HG03108 (cell line): ENCODE measurements around the gene JAG2.
"Not testable (repeated sequence)": the region's sequence is repeated elsewhere in the genome, so short reads cannot be mapped to it uniquely, and the experiment has no call there.

Experiments used
- ATAC-seq: cut with Tn5 transposase; IDR thresholded peaks from one replicate; pipeline ENCODE4 v1.9.1; 2021; ENCODE audit warnings: moderate library complexity; ENCODE audit not compliant: unreplicated experiment

The JAG2 gene

DNA sequence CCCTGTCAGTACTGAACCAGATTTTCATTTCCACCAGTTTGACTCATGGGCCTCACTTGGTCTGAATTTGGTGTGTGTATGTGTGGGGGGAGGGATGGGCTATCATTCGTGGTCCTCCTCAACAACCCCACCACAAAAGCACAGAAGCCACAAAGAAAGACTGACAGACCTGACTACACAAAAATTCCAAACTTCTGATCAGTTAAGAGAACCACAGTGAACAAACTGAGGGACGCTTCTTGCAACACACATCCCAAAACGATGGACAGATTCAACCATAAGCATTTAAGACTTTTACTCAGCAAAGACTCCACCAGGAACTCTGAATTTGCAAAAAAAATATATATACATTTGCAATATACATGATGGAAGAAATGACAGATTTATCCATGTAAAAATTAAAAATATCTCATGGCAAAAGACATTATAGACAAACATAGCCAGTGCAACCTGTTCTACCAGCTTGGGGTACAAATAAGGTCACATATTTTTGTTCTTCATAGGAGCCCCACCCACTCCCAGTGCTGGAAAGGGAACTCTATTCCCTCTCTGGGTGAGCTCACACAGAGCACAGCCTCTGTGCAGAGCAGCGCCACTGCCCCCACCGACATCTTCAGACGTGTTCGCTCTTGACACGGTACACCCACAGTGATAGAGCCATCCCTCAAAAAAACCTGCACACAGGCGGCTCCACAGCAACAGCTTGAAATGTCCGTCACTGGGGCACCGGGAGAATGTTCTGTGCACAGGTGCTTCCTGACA, 49.7 kb downstream of the JAG2 start:
- no peak for ATAC-seq

DNA sequence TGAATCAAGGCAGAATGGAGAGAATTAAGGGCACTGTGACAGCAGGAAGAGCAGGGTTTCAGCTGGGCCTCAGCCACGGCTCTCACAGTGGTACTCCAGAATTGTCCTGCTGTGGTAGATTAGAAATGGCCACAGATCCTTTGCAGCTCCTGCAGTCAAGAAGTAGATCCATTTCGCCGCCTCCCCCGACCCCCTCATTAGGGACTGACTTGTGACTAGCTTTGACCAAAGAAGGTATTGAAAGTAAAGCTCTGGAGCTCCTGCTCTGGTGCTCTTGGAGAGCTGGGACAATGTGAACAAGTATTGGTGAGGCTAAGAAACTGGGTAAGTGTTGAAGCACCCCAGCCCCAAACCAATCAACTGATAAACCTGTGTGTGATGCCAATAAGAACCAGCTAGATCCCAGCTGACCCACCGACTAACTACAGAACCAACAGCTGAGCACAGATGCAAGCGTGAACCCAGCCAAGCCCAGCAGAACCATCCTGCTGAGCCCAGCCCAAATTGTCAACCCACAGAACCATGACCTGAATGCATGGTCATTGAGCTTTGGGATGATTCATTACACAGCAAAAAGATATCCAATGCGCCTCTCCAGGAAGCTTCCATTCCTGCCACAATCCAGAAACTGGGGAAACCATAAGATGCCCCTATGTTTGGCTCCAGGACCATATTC, 50.7 kb downstream of the JAG2 start:
- no peak for ATAC-seq

DNA sequence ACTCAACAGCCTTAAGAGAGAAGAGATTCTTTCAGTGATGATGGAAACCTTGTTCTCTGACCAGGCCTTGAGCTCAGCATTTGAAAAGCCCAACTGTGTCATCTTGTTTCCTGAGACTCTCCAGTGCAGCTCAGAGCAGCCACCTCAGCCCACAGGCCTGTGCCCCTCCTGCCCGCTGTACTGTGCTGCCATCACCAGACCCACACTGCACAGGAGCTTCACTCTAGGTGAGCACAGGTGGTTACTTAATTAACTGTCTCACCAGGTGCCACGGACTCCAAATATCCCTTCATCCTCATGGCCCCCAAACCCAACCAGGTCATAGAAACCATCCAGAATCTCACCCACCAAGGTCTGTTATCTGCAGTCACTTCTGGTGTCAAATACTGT, 51.3 kb downstream of the JAG2 start:
- ATAC-seq, result no peak

DNA sequence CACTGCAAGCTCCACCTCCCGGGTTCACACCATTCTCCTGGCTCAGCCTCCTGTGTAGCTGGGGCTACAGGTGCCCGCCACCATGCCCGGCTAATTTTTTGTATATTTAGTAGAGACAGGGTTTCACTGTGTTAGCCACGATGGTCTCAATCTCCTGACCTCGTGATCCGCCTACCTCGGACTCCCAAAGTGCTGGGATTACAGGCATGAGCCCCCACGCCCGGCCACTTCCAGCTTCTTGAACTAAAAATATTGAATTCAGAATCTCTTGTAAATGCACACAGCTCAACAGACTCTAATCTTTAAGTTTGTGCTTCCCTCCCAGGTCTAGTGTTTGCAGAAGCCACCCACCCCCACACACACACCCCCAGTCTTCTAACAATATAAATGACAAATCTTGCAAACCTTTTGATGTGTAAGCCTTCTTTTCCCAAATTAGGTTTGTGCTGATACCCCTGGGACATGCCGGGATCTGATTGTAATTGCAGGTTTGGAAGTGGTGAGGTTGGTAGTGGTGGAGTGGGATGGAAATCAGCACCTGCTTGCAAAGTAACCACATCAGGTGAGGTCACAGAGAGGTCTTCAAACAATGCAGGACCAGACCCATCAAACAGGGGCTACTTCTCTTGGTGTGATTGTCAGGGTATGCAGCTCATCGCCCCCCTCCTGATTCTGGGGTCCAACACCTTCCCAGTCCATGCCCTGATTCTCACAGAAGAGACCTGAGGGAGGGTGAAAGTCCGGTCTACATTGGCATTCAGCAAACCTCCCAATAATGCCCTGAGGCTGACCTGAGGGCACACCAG, 51.9 kb downstream of the JAG2 start:
- no peak for ATAC-seq

DNA sequence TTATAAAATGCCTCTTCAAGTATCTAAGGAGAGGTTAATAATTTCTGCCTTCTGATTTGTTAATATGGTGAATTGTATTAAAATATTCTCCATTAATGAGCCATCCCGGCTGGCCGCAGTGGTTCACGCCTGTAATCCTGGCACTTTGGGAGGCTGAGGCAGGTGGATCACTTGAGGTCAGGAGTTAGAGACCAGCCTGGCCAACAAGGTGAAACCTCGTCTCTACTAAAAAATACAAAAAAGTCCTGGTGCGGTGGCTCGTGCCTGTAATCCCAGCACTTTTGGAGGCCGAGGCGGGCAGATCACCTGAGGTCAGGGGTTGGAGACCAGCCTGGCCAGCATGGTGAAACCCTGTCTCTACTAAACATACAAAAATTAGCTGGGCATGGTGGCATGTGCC, 59.3 kb downstream of the JAG2 start:
- ATAC-seq, result not testable (repeated sequence)

DNA sequence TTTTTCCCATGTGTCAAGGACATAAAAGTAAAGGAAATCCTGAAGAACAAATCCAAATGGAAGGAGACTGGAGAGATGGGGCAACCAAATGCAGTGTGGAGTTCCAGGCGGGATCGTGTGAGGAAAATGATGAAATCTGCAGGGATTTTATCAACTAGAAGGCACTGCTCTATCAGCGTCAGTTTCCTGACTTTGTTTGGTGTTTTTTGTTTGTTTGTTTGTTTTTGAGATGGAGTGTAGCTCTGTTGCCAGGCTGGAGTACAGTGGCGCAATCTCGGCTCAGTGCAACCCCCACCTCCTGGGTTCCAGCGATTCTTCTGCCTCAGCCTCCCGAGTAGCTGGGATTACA, 60.1 kb downstream of the JAG2 start:
- ATAC-seq, result no peak

DNA sequence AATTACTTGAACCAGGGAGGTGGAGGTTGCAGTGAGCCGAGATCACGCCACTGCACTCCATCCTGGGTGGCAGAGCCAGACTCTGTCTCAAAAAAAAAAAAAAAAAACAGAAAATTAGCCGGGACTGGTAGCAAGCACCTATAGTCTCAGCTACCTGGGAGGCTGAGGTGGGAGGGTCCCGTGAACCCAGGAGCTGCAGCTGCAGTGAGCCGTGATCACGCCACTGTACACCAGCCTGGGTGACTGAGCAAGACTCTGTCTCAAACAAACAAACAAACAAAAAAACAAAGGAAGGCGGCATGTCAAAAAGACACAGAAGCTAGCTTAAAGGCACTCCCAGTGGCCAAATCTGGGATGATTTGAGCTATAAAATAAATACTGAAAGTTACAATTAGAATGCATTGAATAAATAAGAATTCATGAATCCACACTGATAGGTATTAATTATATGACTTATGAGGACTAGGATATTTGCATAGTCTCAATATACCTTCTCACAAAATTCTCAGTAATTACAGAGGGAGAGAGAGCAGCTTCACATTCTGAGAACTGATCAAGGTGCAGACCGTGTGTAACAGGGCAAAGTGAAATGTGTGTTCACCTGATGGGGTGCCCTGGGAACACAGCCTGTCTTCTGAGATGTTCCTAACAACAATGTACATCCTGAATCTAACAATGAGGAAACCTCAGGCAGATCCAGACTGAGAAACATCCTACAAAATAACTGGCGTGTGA, 60.6 kb downstream of the JAG2 start:
- no peak for ATAC-seq

DNA sequence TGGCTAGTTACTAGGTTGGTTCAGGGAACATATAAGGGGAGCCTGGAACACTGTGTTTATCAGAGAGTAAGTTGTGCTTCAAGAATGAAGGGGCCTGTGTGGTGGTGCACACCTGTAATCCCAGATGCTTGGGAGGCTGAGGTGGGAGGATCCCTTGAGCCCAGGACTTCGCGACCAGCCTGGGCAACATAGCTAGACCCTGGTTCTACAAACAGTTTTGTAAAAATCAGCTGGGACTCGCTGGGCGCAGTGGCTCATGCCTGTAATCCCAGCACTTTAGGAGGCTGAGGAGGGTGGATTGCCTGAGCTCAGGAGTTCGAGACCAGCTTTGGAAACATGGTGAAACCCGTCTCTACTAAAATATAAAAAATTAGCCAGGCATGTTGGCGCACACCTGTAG, 61.2 kb downstream of the JAG2 start:
- ATAC-seq, result no peak

DNA sequence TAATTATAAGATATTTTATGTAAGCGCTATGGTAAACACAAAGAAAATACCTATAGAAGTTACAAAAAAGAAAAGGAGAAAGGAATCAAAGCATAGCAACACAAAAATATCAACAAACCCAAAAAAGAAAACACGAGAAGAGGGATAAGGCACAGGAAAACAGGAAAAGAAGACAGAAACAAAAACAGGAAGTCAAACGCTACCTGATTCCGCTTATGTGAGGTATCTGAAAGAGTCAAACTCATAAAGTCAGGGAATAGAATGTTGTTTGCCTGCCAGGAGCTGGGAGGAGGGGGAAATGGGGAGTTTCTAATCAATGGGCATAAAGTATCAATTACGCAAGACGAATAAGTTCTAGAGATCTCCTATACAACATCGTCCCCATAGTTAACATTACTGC, 63.4 kb downstream of the JAG2 start:
- ATAC-seq, result no peak

DNA sequence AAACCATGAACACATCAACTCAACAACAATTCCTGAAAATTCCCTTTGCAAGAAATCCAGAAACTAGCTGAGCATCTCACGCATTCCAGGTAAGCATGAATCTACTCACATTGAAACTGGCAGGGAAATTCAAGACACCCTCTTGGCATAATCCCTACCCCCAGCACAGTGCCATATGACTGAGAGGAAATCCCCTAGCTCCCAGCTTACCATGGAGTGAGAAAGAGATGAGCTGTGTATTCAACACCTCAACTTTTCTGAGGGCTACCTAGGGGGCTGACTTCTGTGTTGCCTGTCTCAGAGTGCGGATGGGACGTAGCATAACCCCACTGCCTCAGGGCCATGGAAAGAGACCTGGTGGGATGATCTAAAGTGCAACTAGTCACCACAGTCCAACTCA, 65.7 kb downstream of the JAG2 start:
- no peak for ATAC-seq

DNA sequence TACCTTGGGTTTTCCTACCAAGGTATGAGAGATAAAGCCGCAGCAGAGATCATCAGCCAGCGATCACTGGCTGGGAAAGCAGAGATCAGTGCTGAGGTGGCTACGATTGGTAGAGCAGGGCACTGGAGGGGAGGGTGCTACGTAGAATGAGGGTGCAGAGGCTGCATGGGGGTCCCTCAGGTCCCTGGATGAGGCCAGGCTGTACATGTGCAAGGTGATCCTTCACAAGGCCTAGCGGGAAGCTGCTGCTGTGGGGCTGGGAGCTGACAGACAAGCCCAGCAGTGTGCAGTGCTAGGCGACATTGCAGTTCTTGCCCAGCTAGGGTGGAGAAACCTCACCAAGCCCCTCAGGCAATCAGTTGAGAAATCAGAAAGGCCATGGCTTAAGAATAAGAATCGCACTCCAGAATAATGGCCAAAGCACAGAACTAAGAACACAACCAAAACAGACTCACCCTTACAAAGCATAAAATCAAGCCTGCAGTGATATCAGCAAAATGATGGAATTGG, 66.2 kb downstream of the JAG2 start:
- ATAC-seq, result no peak

DNA sequence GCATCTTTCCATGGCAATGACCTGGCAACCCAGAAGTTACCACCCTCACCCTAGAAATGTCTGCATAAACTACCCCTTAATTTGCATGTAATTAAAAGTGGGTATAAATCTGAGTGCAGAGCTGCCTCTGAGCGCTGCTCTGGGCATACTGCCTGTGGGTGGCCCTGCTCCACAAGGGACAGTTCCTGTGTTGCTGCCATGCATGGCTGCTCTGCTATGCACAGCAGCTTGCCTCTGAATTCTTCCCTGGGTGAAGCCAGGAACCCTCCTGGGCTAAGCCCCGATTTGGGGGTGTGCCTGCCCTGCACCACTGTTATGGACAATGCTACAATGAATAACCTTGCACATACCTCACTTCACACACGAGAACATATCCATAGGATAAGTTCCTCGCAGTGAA, 67.7 kb downstream of the JAG2 start:
- no peak for ATAC-seq

DNA sequence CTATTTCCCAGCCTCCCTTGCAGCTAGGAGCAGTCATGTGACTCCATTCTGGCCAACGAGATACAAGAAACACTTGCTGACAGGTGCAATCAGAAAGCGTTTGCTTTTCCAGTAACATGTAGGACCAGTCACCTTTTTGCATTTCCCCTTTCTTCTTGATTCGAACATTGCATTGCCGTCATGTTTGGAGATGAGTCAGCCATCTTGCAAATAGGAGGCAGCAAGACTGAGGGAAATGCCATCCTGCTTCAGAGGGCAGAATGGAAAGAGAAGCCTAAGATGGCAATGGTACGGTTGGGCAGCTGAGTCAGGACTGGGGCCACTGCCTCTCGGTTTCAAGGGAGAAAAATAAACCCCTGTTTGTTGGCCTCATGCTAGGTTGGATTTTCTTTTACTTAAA, 68.8 kb downstream of the JAG2 start:
- no peak for ATAC-seq

DNA sequence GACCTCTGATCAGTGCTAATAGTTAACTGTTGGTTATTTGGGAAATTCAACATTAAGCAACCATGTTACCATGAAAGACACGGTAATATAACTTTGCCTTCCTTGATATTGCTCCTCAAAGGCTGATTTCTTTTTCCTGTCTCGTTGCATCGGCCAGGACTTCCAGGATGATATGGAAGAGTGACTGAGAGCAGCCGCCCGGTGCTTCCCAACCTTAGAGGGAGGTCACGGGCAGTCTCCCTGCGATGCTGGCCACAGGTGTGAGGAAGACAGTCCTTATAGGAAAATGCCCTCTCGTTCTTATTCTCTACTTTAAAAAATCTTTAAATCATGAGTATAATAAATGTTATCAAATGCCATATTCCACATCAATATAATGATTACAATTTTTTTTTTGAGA, 70.3 kb downstream of the JAG2 start:
- ATAC-seq, result no peak

DNA sequence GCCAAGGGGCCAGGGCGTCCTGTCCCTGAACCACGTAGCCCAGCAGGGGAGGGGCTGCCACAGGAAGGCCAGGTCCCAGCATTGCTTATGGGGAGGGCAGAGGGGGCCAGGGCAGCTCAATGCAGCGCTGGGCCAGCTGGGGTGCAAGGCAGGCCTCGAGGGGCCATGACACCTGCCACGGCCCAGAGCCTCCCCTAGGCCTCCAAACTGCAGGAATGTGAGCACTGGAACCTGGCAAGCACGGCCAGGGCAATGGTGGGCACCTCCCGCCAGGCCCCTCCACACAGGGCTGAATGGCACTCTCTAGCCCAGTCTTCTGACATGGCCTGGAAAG, 70.8 kb downstream of the JAG2 start:
- no peak for ATAC-seq

DNA sequence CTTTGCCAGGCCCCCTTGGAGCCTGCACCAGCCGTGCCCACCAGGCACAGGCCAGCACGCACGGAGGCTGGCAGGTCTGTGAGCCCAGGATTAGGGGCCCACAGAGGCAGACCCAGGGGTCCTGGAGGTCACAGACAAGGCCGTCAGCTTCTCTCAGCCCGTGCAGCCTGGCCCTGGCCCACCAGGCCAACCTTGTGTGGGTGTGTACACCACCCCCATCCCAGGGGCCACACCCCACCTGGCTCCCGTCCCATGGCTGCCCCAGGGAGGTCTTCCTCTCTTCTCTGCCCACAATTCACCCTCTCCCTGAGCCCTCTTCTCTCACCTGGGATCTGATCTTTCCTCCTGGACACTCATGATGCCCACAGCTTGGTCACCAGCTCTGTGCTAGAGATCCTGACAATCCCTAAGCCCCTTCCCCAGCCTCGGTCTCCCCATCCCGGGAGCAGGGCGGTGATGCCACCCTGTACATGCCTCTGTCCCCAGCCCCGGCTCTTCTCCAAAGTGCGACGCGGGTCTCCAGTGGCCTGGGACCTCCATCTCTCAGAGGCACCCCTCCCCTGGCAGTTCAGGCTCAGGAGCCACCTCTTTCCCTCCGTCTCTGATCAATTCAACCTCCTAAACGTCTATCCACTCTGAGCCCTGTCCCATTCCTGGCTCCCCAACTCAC, 72.2 kb downstream of the JAG2 start:
- ATAC-seq, result no peak

DNA sequence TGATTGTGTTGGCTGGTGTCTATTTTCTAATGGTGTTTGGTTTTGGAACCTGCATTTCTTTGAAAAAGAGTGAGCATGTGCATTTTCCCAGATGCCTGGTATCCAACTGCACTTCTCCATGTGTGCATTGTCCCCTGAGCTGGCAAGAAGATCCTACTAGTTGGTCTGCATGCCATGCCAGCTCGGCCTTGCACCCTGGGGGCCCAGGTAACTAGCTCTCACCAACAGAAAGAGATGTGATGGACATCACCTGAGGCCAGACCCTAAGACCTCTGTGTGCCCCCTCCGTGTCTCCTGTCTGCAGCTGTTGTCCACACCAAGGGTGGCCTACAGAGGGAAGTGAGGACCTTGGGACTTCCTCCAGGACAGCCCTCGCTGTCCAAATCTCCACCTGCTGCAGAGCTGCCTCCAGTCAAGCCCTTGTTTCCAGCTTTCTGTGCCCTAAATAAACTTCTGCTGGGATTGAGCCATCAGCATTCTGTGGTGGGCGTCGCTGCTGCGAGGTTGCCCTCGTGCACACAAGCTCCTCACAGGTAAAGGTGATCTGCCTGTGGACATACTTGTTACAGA, 73.3 kb downstream of the JAG2 start:
- ATAC-seq, result no peak

DNA sequence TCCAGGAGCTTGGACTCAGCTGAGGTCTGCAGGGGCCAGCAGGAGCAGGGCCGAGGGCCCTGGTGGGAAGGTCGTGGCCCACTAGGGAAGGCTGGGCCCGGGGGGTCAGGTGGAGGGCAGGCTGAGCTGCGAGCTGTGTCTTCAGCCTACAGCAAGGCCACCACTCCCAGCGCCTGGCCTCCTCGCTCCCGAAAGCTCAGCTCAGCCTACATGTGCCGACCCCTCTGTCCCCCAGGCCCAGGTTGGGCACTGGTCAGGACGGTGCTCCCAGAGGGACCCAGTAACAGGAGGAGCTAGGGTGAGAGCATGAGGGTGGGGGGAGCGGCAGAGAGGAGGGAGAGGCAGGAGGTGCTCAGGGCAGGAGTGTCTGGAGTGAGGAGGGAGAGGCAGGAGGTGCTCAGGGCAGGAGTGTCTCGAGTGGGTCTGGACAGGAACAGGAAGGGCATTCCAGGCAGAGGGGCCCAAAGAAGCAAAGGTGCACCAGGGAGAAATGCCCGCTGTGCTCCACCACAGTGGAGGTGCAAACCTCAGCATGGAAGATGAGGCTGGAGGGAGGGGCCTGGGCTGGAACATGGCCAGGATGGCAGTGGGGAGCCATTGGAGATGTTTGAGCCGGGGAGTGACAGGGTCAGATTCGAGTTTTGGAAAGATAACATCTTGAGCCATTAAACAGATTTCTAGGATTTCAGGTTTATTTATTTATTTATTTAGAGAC, 74.2 kb downstream of the JAG2 start:
- no peak for ATAC-seq

DNA sequence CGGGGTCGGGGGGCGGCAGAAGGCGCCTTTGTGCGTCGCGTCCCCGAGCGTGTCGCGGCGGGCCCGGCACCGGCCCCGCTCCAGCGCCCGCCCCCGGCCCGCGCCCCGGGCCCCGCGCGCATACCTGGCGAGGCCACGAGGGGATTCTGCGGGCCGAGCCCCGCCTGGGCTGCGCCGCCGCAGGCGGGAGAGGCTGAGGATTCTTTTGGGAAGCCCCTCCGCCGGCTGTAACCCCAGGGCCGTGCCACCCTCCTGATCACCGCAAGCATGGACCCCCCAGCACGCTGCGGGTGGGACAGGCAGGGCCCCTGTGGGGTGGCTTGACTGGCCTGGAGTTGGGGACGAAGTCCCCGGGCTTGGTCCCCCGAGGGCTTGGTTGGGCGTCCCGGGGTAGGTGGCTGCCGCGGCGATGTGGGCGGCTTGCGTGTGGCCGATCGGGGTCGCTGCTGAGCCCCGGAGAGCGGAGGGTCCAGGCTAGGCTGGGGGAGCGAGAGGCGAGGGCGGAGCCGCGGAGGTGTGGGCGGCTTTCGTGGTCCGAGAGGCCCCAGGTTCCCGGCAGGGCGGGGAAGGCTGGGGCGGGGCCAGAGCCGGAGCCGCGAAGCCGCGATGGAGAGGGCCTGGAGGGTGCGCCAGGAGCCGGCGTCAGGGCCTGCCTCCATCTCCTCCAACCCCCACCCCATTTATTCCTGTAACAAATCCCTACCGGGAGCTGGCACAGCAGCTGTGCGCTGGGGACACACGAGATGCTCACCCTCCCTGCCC, 75.0 kb downstream of the JAG2 start:
- ATAC-seq, result peak; percentile 47
